GM20000 (cell line): ENCODE results near the gene CRIP3.
A peak's percentile ranks its signal among the peaks of the same experiment; 100 is the strongest.

ENCODE experiments used
- DNase-seq: peaks from one replicate; pipeline ENCODE4 v3.0.0; 2012; ENCODE audit warnings: low spot score
- CTCF ChIP-seq: IDR thresholded peaks from 2 replicates; pipeline ENCODE4 v1.5.1; 2012; ENCODE audit warnings: mild to moderate bottlenecking, control low read depth; ENCODE audit errors: extremely low read depth, missing control alignments

Gene CRIP3

GRCh38 chr6:43269273-43270007, 39.2 kb downstream of the CRIP3 start:
- TF ChIP-seq CTCF = no peak
- DNase-seq = no peak

GRCh38 chr6:43268782-43269272, 39.8 kb downstream of the CRIP3 start:
- no peak for TF ChIP-seq CTCF
- DNase-seq = no peak

- TF ChIP-seq CTCF = no peak
- no peak for DNase-seq
Observed at GRCh38 chr6:43268355-43268700, 40.3 kb downstream of the CRIP3 start.

GRCh38 chr6:43267619-43268354, 40.8 kb downstream of the CRIP3 start:
- no peak for TF ChIP-seq CTCF
- DNase-seq = no peak

GRCh38 chr6:43265564-43265963, 43.1 kb downstream of the CRIP3 start:
- TF ChIP-seq CTCF = no peak
- no peak for DNase-seq

- no peak for DNase-seq
- TF ChIP-seq CTCF = no peak
Observed at GRCh38 chr6:43264599-43265145, 44.0 kb downstream of the CRIP3 start.

- TF ChIP-seq CTCF = peak; percentile 94
- DNase-seq = peak; percentile 96
Observed at GRCh38 chr6:43263314-43264178, 45.1 kb downstream of the CRIP3 start.
